Ovary (tissue), 10 donors: ENCODE measurements around the gene CTNND2. TPM values are rescaled to one million over a fixed set of nuclear protein-coding genes. Genes with fewer than 3 reads are reported as not detected.

ENCODE experiments used
- DNase-seq, 5 donors: peaks; one replicate each; pipeline ENCODE4 v3.0.0-alpha.2; 2019 to 2020
- H3K27ac ChIP-seq, 2 donors: fragments of 200-600 bp; one replicate each; pipeline versions ENCODE4 v1.5.1 to v1.8.0; 2019 to 2022
- H3K27me3 ChIP-seq: fragments of 200-600 bp; one replicate; pipeline ENCODE4 v1.8.0; 2022
- H3K36me3 ChIP-seq: fragments of 200-600 bp; sonication (generic); one replicate; pipeline ENCODE4 v1.5.1; 2019
- H3K4me1 ChIP-seq: one replicate; pipeline ENCODE4 v1.8.1; 2013; ENCODE audit warnings: mild to moderate bottlenecking, moderate library complexity; ENCODE audit not compliant: insufficient read depth
- H3K4me3 ChIP-seq: fragments of 200-600 bp; sonication (generic); one replicate; pipeline ENCODE4 v1.5.1; 2017
- H3K9me3 ChIP-seq, 2 donors: fragments of 200-600 bp in 1 of 2; sonication (generic) in 1 of 2; one replicate each; pipeline versions ENCODE4 v1.5.1 to v1.8.1; 2013 to 2019; ENCODE audit warnings: mild to moderate bottlenecking in 1 of 2, moderate library complexity in 1 of 2
- CTCF ChIP-seq, 3 donors: fragments of 450-650 bp in 2 of 3; fragments of 200-600 bp in 1 of 3; IDR thresholded peaks; one replicate each; pipeline versions ENCODE4 v1.5.1 to v1.8.0; 2016 to 2022; ENCODE audit warnings: antibody characterized with exemption in 3 of 3, mild to moderate bottlenecking in 1 of 3
- EP300 ChIP-seq: sonication (generic); formaldehyde crosslinking; IDR thresholded peaks from one replicate; pipeline ENCODE4 v1.6.1; 2017; ENCODE audit warnings: antibody characterized with exemption
- POLR2A ChIP-seq: fragments of 450-650 bp; IDR thresholded peaks from one replicate; pipeline ENCODE4 v1.6.1; 2017; ENCODE audit warnings: antibody characterized with exemption, mild to moderate bottlenecking, moderate library complexity
- WGBS, 3 donors: extraction: QIAGEN DNeasy Blood & Tissue Kit in 1 of 3; methylation state at CpG; one replicate each; pipeline versions ENCODE4 v1.1.5 to v1.1.7; 2013 to 2017; 5-methylcytosine and 5-hydroxymethylcytosine counted together
- intact Hi-C, 4 donors: fragments of 100-400 bp; cut with DNase I; formaldehyde crosslinking; loops; one replicate each; pipeline versions ENCODE4 v1.11.0 to v1.15.1; 2022 to 2023
- long read RNA-seq, 3 donors: library from polyadenylated mRNA in 2 of 3; unstranded in 2 of 3; transcript quantifications; one replicate each; pipeline ENCODE4 v2.0.0 and lab custom pipeline, GENCODE V29; 2021 to 2026
- polyA plus RNA-seq, 2 donors: library from polyadenylated mRNA; stranded (reverse); fragments of 200-250 nt in 1 of 2; fragments of 350-450 nt in 1 of 2; fragmentation: Illumina TruSeq in 1 of 2; extraction: RNeasy Lipid Tissue Mini Kit (QIAGEN cat#74804) in 1 of 2; gene quantifications; one replicate each; pipeline ENCODE4 v1.2.3, GENCODE V29; 2013 to 2014
- total RNA-seq, 7 donors: library from RNA; depleted of rRNA in 2 of 7; stranded (reverse); fragments of >200 nt in 2 of 7; fragmentation: NEBNext Ultra II Directional in 3 of 7; extraction: Animal tissue kit (Norgen Biotek cat#: 25700) in 3 of 7; gene quantifications; one replicate each; pipeline versions ENCODE4 v1.1.0 to v1.2.4, GENCODE V29; 2016 to 2023
- donor health status: DM: no; HTN: no; CAD: no; lungs with moderate emphysema.
- donor health status: DM: no; HTN: no; CAD: no.
- donor health status: Bipolar disorder and iron deficiency.
- donor health status: DM: yes; HTN: yes; CAD: no.
- donor health status: DM: no; HTN: no; CAD: no.
- donor health status: DM: yes; HTN: yes; CAD: no.

CTNND2 gene
- total RNA-seq, result 10 to 100 TPM in 1 of 7 donors, 1 to 10 TPM in 6; 1.3 to 13.2 (median 3.2) TPM
- polyA plus RNA-seq, result 1 to 10 TPM in 1 of 2 donors, under 1 TPM in 1; 0.52 to 1.5 TPM
- long read RNA-seq, donor 1, partial matches to known transcripts, result 13 of 22 reads
- long read RNA-seq, donor 1, other reads (novel, unspliced or antisense), result 8 of 22 reads
- long read RNA-seq, donor 2, result 0 reads
- long read RNA-seq, donor 3, partial matches to known transcripts, result 3 of 5 reads
- long read RNA-seq, donor 3, other reads (novel, unspliced or antisense), result 2 of 5 reads

GRCh38 chr5:11904265-11904906 lies at the start of gene CTNND2:
CTNND2 (minus strand) TSS chr5:11904446; CDS start chr5:11903853, 593 bp downstream.
- no peaks in the 10 kb centered on the region for H3K27me3 ChIP-seq

GRCh38 chr5:11946317-11946716 lies 42.1 kb upstream of the CTNND2 start:
- Histone ChIP-seq H3K36me3 (no peaks in the 10 kb centered on the region), H3K4me3 (no peak overlapping the region), H3K27ac (no peak overlapping the region), H3K27me3 (no peaks in the 10 kb centered on the region), H3K4me1 (no peaks in the 10 kb centered on the region), H3K9me3 (no peaks in the 10 kb centered on the region)
- DNase-seq, result no peak
- TF ChIP-seq CTCF (IDR thresholded peaks at IDR 0.05) (no peak), EP300 (no peak), POLR2A (no peak)
- intact Hi-C loops, result no loop called here

More at GRCh38 chr5:11904265-11904906, at the start of gene CTNND2:
- 1% methylated on average over 39 to 64 of the region's 64 CpGs for WGBS, 3 donors
- Histone ChIP-seq H3K4me3 (no peak within 1 kb of the TSS), H3K36me3 (no peaks in the 10 kb centered on the region), H3K4me1 (no peaks in the 10 kb centered on the region), H3K27ac (no peak within 1 kb of the TSS), H3K9me3 (no peaks in the 10 kb centered on the region)
- no peak for TF ChIP-seq POLR2A
- no peak for TF ChIP-seq EP300
- no peak for TF ChIP-seq CTCF (IDR thresholded peaks at IDR 0.05)
- peak in 2 of 5 donors; percentile 21 to 41 for DNase-seq
- intact Hi-C loops, result no loop called here

- no peak for DNase-seq
- Histone ChIP-seq H3K4me1 (no peaks in the 10 kb centered on the region), H3K27ac (no peak overlapping the region), H3K9me3 (no peaks in the 10 kb centered on the region), H3K36me3 (no peaks in the 10 kb centered on the region), H3K27me3 (no peaks in the 10 kb centered on the region), H3K4me3 (no peak overlapping the region)
- intact Hi-C loops, result no loop called here
- no peak for TF ChIP-seq CTCF (IDR thresholded peaks at IDR 0.05)
- no peak for TF ChIP-seq EP300
- TF ChIP-seq POLR2A, result no peak
Measured at GRCh38 chr5:11941566-11941965, 37.3 kb upstream of the CTNND2 start.

- no peak for TF ChIP-seq CTCF (IDR thresholded peaks at IDR 0.05)
- TF ChIP-seq EP300, result no peak
- no peak for TF ChIP-seq POLR2A
- DNase-seq, result no peak
- H3K27me3 ChIP-seq, result no peaks in the 10 kb centered on the region
- no peak overlapping the region for H3K4me3 ChIP-seq
- no peak overlapping the region for H3K27ac ChIP-seq
- no peaks in the 10 kb centered on the region for H3K36me3 ChIP-seq
- intact Hi-C loops, result loop anchor here in 1 of 4 donors (10.0 kb wide), 1 partner anchor 497 kb away; no protein-coding TSS in a partner anchor
- 87 to 94% (median 93%) methylated on average over 19 to 20 of the region's 20 CpGs for WGBS, 3 donors
- H3K4me1 ChIP-seq, result no peaks in the 10 kb centered on the region
- no peaks in the 10 kb centered on the region for H3K9me3 ChIP-seq
Measured at GRCh38 chr5:11931638-11932037, 27.4 kb upstream of the CTNND2 start.
